Esophagus squamous epithelium (tissue), 4 donors: ENCODE measurements around the gene PADI4.

Source experiments
- CTCF ChIP-seq, 6 experiments: fragments of 450-650 bp in 4 of 6; fragments of 200-600 bp in 2 of 6; sonication (generic) in 2 of 6; IDR thresholded peaks; one replicate each; pipeline ENCODE4 v1.5.1; 2016 to 2019; ENCODE audit warnings: antibody characterized with exemption in 6 of 6, mild to moderate bottlenecking in 4 of 6, moderate library complexity in 4 of 6
- POLR2A ChIP-seq, 4 donors: fragments of 450-650 bp; IDR thresholded peaks; one replicate each; pipeline ENCODE4 v1.6.1; 2017; ENCODE audit warnings: antibody characterized with exemption in 4 of 4, mild to moderate bottlenecking in 4 of 4, moderate library complexity in 3 of 4

- TF ChIP-seq CTCF (IDR thresholded peaks at IDR 0.05) = peak in 4 of 6 experiments; percentile 23 to 66 (median 40)
- TF ChIP-seq POLR2A (IDR thresholded peaks at IDR 0.05) = no peak
Measured at GRCh38 chr1:17370618-17371017, 62.6 kb downstream of the PADI4 start.
